WI38 (cell line): ENCODE data around the gene OR6S1.
A peak's percentile ranks its signal among the peaks of the same experiment; 100 is the strongest.

Experiments used
- H3K4me3 ChIP-seq: 2 replicates; pipeline ENCODE4 v1.5.1; 2011; ENCODE audit warnings: low read depth, mild to moderate bottlenecking, control low read depth, low read length
- TF ChIP-seq, protein P1 (sequence below): IDR thresholded peaks from 2 replicates; pipeline ENCODE4 v1.5.1; 2012; ENCODE audit warnings: low read depth, mild to moderate bottlenecking, control low read depth, low read length

The OR6S1 gene

GRCh38 chr14:20591235-20591634 lies 50.3 kb downstream of the OR6S1 start, which contains the start of gene RNASE12:
TSS of gene RNASE12 (minus strand) at chr14:20591376. CDS start at chr14:20590723, 653 bp downstream.
- H3K4me3 ChIP-seq: peak within 1 kb of the TSS; percentile 39
- TF ChIP-seq, protein P1, sequence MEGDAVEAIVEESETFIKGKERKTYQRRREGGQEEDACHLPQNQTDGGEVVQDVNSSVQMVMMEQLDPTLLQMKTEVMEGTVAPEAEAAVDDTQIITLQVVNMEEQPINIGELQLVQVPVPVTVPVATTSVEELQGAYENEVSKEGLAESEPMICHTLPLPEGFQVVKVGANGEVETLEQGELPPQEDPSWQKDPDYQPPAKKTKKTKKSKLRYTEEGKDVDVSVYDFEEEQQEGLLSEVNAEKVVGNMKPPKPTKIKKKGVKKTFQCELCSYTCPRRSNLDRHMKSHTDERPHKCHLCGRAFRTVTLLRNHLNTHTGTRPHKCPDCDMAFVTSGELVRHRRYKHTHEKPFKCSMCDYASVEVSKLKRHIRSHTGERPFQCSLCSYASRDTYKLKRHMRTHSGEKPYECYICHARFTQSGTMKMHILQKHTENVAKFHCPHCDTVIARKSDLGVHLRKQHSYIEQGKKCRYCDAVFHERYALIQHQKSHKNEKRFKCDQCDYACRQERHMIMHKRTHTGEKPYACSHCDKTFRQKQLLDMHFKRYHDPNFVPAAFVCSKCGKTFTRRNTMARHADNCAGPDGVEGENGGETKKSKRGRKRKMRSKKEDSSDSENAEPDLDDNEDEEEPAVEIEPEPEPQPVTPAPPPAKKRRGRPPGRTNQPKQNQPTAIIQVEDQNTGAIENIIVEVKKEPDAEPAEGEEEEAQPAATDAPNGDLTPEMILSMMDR: no peak
